Epithelial cell of proximal tubule (primary cell): ENCODE results near the gene CCNE1. TPM values are rescaled to one million over a fixed set of nuclear protein-coding genes. Genes with fewer than 3 reads are reported as not detected.

ENCODE experiments used
- DNase-seq: peaks from one replicate; pipeline ENCODE4 v3.0.0-alpha.2; 2011; ENCODE audit warnings: low read depth
- H3K4me3 ChIP-seq: 2 replicates; pipeline ENCODE4 v1.5.1; 2011; ENCODE audit warnings: low read depth, mild to moderate bottlenecking, low read length
- CTCF ChIP-seq: conservative IDR thresholded peaks from 2 replicates; pipeline ENCODE4 v1.5.1; 2012; ENCODE audit warnings: low read depth, mild to moderate bottlenecking, low read length
- total RNA-seq: library from RNA; depleted of rRNA; stranded (reverse); fragments of >200 nt; gene quantifications from 2 replicates; pipeline ENCODE4 v1.2.3, GENCODE V29; 2015

Gene CCNE1
- total RNA-seq, 1 donor from 2014 or later, result 18.6 TPM

- DNase-seq, result no peak
- no peak for TF ChIP-seq CTCF
- H3K4me3 ChIP-seq, result no peak overlapping the region
These were observed 44.1 kb downstream of the CCNE1 start for GRCh38 chr19:29855741-29856500.

- no peak for DNase-seq
- peak; percentile 70 for TF ChIP-seq CTCF
- H3K4me3 ChIP-seq, result no peak overlapping the region
These were observed 46.3 kb downstream of the CCNE1 start for GRCh38 chr19:29858000-29858596.

GRCh38 chr19:29858621-29859020 is 46.8 kb downstream of the CCNE1 start:
- DNase-seq, result no peak
- no peak for TF ChIP-seq CTCF

GRCh38 chr19:29860492-29860891 is 48.7 kb downstream of the CCNE1 start:
- no peak for DNase-seq
- TF ChIP-seq CTCF, result no peak
- no peak overlapping the region for H3K4me3 ChIP-seq

More at GRCh38 chr19:29858621-29859020, 46.8 kb downstream of the CCNE1 start:
- H3K4me3 ChIP-seq, result no peak overlapping the region

GRCh38 chr19:29861574-29861973 is 49.8 kb downstream of the CCNE1 start:
- H3K4me3 ChIP-seq, result no peak overlapping the region
- no peak for TF ChIP-seq CTCF
- no peak for DNase-seq

- no peak for TF ChIP-seq CTCF
- DNase-seq, result no peak
- H3K4me3 ChIP-seq, result no peak overlapping the region
These were observed 54.2 kb downstream of the CCNE1 start for GRCh38 chr19:29866011-29866410.

GRCh38 chr19:29867984-29868383 is 56.2 kb downstream of the CCNE1 start:
- DNase-seq, result no peak
- TF ChIP-seq CTCF, result no peak
- no peak overlapping the region for H3K4me3 ChIP-seq
